ENCODE results near the gene TBX1. TPM values are rescaled to one million over a fixed set of nuclear protein-coding genes. Genes with fewer than 3 reads are reported as not detected.

The TBX1 gene
- polyA plus RNA-seq, 1 donor from 2014 or later = not detected

GRCh38 chr22:19786959-19787848 lies 26.6 kb downstream of the TBX1 start:
- Histone ChIP-seq H3K27ac (ENCODE audit: low read length) (no peak overlapping the region), H3K27me3 (ENCODE audit: insufficient read depth, low read depth, low read length) (no peaks in the 10 kb centered on the region), H3K4me3 (ENCODE audit: low read length) (no peak overlapping the region), H3F3A (ENCODE audit: insufficient read depth, low read length, poor library complexity, severe bottlenecking) (no peaks in the 10 kb centered on the region), H3K79me2 (replicated peaks; ENCODE audit: insufficient read depth, low read length) (no peaks in the 10 kb centered on the region), H3K9me3 (ENCODE audit: low read length) (no peaks in the 10 kb centered on the region), H3K4me2 (ENCODE audit: low read length) (no peak overlapping the region), H3K9me2 (ENCODE audit: insufficient read depth, low read length) (no peaks in the 10 kb centered on the region), H3K9ac (ENCODE audit: low read length) (no peak overlapping the region), H2AFZ (ENCODE audit: low read depth, low read length) (no peak overlapping the region), H4K20me1 (ENCODE audit: insufficient read depth) (no peaks in the 10 kb centered on the region), H3K36me3 (ENCODE audit: insufficient read depth, low read length) (no peaks in the 10 kb centered on the region)
- TF ChIP-seq RAD21 (conservative IDR thresholded peaks at IDR 0.05) = no peak
- TF ChIP-seq CTCF (IDR thresholded peaks at IDR 0.05; ENCODE audit: poor library complexity, severe bottlenecking) = no peak
- no peak for TF ChIP-seq EZH2 (IDR thresholded peaks at IDR 0.05; ENCODE audit: borderline replicate concordance, insufficient read depth, low read length, poor library complexity, severe bottlenecking)
- TF ChIP-seq, protein P1, sequence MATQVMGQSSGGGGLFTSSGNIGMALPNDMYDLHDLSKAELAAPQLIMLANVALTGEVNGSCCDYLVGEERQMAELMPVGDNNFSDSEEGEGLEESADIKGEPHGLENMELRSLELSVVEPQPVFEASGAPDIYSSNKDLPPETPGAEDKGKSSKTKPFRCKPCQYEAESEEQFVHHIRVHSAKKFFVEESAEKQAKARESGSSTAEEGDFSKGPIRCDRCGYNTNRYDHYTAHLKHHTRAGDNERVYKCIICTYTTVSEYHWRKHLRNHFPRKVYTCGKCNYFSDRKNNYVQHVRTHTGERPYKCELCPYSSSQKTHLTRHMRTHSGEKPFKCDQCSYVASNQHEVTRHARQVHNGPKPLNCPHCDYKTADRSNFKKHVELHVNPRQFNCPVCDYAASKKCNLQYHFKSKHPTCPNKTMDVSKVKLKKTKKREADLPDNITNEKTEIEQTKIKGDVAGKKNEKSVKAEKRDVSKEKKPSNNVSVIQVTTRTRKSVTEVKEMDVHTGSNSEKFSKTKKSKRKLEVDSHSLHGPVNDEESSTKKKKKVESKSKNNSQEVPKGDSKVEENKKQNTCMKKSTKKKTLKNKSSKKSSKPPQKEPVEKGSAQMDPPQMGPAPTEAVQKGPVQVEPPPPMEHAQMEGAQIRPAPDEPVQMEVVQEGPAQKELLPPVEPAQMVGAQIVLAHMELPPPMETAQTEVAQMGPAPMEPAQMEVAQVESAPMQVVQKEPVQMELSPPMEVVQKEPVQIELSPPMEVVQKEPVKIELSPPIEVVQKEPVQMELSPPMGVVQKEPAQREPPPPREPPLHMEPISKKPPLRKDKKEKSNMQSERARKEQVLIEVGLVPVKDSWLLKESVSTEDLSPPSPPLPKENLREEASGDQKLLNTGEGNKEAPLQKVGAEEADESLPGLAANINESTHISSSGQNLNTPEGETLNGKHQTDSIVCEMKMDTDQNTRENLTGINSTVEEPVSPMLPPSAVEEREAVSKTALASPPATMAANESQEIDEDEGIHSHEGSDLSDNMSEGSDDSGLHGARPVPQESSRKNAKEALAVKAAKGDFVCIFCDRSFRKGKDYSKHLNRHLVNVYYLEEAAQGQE (IDR thresholded peaks at IDR 0.05; ENCODE audit: borderline replicate concordance) = no peak
- no peak for TF ChIP-seq EP300 (conservative IDR thresholded peaks at IDR 0.05; ENCODE audit: poor library complexity, severe bottlenecking)
- TF ChIP-seq SMC3 (conservative IDR thresholded peaks at IDR 0.05; ENCODE audit: poor library complexity) = no peak
- TF ChIP-seq TAF1 (IDR thresholded peaks at IDR 0.05; ENCODE audit: low read depth) = no peak
- TF ChIP-seq MXI1 (conservative IDR thresholded peaks at IDR 0.05; ENCODE audit: poor library complexity, severe bottlenecking) = no peak
- TF ChIP-seq POLR2AphosphoS5 (IDR thresholded peaks at IDR 0.05) = no peak

DNA sequence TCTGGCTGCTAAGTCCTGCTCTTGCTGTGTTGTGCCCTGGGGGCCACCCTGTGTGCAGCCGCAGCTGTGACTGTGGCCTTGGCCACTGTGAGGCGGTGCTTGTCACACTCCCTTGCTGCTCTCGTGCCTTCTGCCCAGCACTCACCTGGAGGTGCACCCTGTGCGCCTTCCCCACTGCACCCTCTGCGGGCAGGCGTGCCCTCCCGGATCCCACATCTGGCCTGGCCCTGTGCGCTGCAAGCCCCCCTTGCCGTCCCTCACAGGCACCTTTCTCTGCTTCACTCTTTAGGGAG lies 27.2 kb downstream of the TBX1 start:
- no peak overlapping the region for H3K4me2 ChIP-seq (ENCODE audit: low read length)
- H2AFZ ChIP-seq (ENCODE audit: low read depth, low read length) = no peak overlapping the region
- H3K27me3 ChIP-seq (ENCODE audit: insufficient read depth, low read depth, low read length) = no peaks in the 10 kb centered on the region
- H3K9me3 ChIP-seq (ENCODE audit: low read length) = no peaks in the 10 kb centered on the region
- no peaks in the 10 kb centered on the region for H3F3A ChIP-seq (ENCODE audit: insufficient read depth, low read length, poor library complexity, severe bottlenecking)
- H3K36me3 ChIP-seq (ENCODE audit: insufficient read depth, low read length) = no peaks in the 10 kb centered on the region
- H4K20me1 ChIP-seq (ENCODE audit: insufficient read depth) = no peaks in the 10 kb centered on the region
- no peaks in the 10 kb centered on the region for H3K9me2 ChIP-seq (ENCODE audit: insufficient read depth, low read length)
- TF ChIP-seq, protein P1 (IDR thresholded peaks at IDR 0.05; ENCODE audit: borderline replicate concordance) = no peak
- no peak for TF ChIP-seq POLR2AphosphoS5 (IDR thresholded peaks at IDR 0.05)
- TF ChIP-seq EP300 (conservative IDR thresholded peaks at IDR 0.05; ENCODE audit: poor library complexity, severe bottlenecking) = no peak
- TF ChIP-seq RAD21 (conservative IDR thresholded peaks at IDR 0.05) = no peak
- TF ChIP-seq EZH2 (IDR thresholded peaks at IDR 0.05; ENCODE audit: borderline replicate concordance, insufficient read depth, low read length, poor library complexity, severe bottlenecking) = no peak
- no peak overlapping the region for H3K27ac ChIP-seq (ENCODE audit: low read length)
- H3K9ac ChIP-seq (ENCODE audit: low read length) = no peak overlapping the region
- H3K79me2 ChIP-seq (replicated peaks; ENCODE audit: insufficient read depth, low read length) = no peaks in the 10 kb centered on the region
- no peak overlapping the region for H3K4me3 ChIP-seq (ENCODE audit: low read length)

All from neural cell (in vitro differentiated cells).